HG03066 (cell line): ENCODE results near the gene VWC2L.

Source experiments
- ATAC-seq: cut with Tn5 transposase; IDR thresholded peaks from one replicate; pipeline ENCODE4 v1.9.1; 2021; ENCODE audit warnings: low read depth; ENCODE audit not compliant: unreplicated experiment

Gene VWC2L

DNA sequence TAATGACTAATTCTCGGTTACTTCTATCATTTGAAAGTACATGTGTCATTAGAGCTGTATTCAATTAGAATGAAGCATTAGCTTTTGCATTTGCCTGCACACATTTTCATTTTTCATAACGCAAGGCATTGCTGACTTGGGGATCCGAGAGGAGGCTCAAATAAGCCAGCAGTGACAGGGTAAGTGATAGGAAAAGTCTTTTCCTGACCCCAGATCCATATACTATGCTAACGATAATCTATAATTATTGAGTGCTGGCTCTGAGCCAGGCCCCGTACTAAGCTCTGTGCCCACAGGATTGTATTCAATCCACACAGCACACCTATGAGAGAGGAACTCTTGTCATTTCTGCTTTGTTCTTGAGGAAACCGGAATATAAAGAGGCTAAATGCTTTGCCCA lies 168.2 kb downstream of the VWC2L start:
- no peak for ATAC-seq

DNA sequence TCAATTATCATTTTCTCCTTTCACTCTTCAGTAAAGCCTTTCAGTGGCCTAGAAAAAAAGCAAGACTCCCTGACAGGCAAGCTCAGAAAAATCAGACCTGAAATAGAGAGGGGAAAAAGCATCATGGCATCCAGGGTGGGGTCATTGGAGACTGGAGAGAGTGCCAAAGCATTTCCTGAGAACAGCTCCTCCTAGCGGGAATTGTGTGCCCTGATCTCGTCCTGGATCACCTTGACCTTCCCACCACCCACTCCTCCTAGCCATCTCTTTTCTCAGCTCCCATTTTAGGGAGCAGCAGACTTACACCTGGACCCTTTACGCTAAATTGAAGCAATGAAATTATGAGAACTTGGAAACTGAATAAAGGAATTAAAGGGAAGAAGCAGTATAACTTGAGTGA lies 176.6 kb downstream of the VWC2L start:
- ATAC-seq = no peak

DNA sequence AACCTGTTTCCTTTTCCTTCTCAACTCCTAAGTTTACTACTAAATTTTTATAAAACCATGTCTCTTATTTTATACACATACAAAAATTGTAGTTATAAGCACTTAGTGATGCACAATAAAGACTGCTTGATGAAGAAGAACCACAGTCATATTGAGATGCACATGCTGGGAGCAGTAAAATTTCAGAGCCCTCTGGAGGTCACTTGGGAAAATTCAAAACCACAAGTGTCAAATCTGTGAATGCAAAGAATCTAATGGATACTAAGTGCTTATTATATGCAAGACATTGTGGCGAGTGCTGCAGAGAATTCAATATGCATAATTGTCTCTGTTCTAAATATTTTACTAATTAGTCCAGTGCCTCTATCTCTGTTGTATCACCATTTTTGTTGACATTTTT lies 180.5 kb downstream of the VWC2L start:
- no peak for ATAC-seq

DNA sequence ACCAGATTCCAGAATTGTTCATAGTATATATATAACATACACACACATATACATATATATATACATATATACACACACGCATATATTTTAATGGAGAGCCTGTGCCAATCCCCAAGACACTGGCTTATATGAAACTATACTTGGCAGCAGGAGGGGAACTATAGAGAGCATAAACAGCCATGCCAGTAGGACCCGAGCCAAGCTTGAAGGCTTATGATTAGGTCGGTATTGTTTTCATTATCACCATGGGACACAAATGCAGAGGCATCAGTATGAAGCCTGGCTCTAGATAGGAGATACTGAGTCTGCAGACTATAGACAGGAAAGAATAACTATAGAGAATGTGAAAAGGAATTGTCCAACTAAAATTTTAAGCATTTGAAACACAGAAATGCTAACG lies 181.2 kb downstream of the VWC2L start:
- no peak for ATAC-seq

DNA sequence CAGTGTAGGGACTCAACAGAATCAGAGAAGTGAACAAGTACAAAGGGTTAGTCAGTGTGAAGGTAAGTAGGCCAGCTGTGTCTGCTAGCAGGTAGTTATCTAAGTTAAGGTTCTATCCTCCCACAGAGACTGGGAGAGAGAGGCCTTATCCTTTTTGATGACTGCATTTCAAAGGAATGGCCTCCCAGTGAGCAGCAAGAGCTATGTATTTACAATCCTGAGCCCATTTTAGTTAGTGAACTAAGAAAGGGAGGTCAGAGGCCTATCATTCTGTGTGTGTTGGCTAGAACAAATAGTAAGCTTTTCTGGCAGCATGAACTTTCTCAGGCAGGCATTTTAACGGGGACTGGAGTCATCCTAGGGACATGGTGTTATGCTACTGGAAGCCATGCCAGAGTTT lies 182.9 kb downstream of the VWC2L start:
- ATAC-seq = no peak

DNA sequence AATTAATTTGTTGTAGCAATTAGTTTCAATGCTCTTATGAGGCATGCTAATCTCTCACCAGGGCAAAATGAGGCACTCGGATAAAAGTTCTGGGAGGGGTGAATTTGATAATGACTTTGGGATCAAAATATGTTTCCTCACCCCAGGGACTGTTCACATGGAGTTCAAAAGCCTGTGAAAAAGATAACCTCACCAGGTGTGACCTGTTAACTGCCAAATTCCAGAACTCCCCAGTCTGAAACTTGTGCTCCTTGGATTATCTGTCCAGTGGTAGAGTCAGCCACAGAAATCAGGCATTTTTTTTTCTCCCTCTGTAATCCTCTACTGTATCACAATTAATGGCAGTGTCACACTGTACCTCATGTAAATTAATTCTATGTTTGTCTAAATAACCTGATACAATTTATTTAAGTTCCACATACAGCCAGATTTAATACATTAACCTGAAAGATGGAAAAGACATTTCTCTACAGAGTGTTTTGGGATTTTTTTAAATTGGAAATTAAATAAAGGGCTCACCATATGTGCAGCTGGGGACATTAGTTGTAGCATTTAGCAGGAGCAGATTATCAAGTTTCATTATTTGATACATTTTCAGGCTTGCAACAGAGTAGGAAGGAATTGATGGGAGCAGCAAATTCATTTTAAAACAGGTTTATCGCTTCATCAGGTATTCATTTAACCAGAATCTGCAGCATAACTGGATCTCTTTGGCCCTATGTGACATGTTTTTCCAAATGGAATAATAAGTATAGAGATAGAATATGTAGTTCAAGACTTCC lies 191.2 kb downstream of the VWC2L start:
- no peak for ATAC-seq

DNA sequence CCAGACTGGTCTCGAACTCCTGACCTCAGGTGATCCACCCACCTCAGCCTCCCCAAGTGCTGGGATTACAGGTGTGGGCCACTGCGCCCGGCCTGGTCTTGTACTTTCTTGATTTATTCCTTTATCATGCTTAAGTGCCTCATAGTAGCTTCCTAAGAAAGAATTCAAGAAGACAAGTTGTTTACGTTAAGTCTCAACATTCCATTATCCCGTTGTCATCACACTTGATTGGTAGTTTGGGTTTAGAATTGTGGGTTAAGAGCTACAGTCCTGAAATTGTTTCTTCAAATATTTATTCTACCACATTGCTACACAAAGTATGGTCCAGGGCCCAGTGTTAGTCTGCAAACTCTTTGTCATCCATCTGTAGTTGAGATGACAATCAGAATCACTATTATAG lies 194.0 kb downstream of the VWC2L start:
- no peak for ATAC-seq

DNA sequence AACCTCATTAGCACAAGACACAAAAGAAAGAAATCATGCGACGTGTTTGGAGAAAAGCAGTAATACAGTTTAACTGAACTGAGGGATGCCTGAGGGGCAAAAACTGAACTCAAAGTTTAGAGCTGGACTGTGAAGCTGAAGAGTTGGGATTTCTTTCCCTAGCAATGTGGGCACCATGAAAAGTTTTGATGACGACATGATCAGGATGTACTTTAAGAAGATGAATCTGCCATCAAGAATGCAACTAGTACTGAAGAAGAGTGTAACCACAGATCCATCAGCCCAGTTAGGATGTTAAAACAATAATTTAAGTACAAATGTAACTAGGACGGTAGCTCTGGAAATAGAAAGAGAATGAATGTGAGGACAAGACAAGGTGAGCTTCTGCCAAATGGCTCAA lies 196.2 kb downstream of the VWC2L start:
- no peak for ATAC-seq

DNA sequence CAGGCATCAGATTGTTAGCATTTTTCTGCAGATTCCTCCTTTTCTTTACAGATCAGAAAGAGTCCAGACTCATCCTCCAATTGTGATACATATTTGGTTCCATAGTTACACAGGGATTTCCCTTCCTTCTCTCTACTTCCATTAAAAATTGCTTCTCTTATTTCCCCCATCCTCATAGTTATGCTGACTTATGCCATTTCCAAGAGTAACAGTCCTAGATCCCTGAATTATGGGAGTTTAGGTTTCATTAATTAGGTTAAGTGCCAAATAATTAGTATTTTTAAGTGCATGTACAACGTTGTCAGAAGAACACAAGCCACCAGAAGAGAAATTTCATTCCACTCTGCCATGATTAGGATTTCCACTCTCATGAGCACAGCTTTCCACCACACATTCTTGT lies 200.2 kb downstream of the VWC2L start:
- ATAC-seq = no peak

DNA sequence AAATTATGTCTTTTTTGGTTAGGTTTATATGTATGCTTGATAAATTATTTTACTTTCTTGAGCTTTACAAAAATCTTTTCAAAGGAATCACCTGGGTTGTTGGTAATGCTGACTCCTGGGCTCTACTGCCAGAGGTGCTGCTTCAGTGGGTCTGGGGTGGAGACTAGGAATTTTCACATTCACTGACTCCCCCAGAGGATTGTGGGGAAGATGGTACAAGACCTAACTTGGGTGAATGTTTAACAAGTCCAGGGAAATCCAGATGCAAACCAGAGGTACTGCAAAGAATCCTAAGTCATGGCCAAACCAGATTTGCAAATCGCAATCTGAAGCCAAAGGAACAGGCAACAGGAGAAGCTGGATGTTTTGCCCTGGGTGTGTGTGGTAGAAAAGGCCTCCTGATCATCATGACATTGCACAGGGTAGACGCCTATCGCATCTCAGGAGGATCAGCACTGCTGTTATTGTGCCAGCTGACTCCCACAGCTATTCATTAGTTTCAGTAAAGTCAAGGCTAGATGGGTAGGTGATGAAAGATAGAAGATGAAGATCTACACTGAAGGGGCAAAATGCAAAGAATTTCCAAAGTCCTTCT lies 213.4 kb downstream of the VWC2L start:
- ATAC-seq = no peak

DNA sequence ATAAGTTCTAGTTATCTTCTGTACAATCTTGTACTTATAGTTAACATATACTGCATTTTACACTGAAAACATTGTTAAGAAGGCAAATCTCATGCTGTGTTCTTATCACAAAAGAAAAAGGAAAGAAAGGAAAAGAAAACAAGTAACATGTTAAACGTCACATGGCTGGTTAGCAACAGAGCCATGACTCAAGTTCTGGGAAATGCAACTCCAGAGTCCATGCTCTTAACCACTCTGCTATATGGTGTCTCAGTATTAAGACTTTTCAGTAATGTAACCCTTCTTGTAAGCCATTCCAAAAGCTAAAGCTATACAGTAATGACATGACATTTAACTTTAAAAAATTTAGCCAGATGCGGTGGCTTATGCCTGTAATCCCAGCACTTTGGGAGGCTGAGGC lies 217.2 kb downstream of the VWC2L start:
- no peak for ATAC-seq
